ENCODE measurements around the gene GRAMD4.
A peak's percentile ranks its signal among the peaks of the same experiment; 100 is the strongest.
"Not testable (repeated sequence)": the region's sequence is repeated elsewhere in the genome, so short reads cannot be mapped to it uniquely, and the experiment has no call there.

Gene GRAMD4

GRCh38 chr22:46618667-46619066 lies 1.5 kb upstream of the GRAMD4 start:
- no peaks in the 10 kb centered on the region for H3K27me3 Mint-ChIP-seq (ENCODE audit: low read depth)
- no peaks in the 10 kb centered on the region for H3K36me3 Mint-ChIP-seq (ENCODE audit: low read depth)
- TF ChIP-seq, protein P1, sequence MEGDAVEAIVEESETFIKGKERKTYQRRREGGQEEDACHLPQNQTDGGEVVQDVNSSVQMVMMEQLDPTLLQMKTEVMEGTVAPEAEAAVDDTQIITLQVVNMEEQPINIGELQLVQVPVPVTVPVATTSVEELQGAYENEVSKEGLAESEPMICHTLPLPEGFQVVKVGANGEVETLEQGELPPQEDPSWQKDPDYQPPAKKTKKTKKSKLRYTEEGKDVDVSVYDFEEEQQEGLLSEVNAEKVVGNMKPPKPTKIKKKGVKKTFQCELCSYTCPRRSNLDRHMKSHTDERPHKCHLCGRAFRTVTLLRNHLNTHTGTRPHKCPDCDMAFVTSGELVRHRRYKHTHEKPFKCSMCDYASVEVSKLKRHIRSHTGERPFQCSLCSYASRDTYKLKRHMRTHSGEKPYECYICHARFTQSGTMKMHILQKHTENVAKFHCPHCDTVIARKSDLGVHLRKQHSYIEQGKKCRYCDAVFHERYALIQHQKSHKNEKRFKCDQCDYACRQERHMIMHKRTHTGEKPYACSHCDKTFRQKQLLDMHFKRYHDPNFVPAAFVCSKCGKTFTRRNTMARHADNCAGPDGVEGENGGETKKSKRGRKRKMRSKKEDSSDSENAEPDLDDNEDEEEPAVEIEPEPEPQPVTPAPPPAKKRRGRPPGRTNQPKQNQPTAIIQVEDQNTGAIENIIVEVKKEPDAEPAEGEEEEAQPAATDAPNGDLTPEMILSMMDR (IDR thresholded peaks at IDR 0.05; ENCODE audit: unreplicated experiment in 3 of 3): no peak
- H3K4me1 Mint-ChIP-seq: peaks cover 17% of the 10 kb centered on the region
- no peaks in the 10 kb centered on the region for H3K9me3 Mint-ChIP-seq
- peak overlapping the region in 2 of 3 experiments; percentile 70 to 78 for H3K27ac Mint-ChIP-seq
- no peak overlapping the region for H3K4me3 Mint-ChIP-seq

DNA sequence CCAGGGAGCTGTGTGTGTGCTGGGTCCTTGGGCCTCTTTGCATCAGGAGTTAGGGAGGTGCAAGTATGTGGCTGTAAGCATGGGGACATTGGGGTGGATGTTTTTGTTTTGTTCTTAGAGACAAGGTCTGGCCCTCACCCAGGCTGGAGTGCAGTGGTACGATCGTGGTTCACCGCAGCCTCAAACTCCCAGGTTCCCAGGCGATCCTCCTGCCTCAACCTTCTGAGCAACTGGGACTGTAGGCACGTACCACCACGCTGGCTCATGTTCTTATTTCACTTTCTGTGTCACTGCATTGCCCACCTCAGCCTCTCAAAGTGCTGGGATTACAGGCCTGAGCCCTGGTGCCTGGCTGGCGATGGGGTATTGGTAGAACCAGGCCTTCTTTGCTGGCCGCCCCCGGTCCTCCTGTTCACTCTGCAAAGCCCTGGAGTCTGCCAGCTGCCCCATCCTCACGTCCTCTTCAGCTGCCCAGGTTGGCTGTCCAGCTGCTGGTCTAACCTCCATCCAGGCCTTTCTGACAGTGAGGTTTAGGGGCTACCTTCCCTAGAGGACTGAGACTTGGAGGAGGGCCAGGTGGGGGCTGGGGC lies 851 bp upstream of the GRAMD4 start:
- Mint-ChIP-seq H3K36me3 (ENCODE audit: low read depth) (no peaks in the 10 kb centered on the region), H3K4me1 (peaks cover 12% of the 10 kb centered on the region), H3K27me3 (ENCODE audit: low read depth) (no peaks in the 10 kb centered on the region), H3K9me3 (no peaks in the 10 kb centered on the region), H3K27ac (peak overlapping the region; percentile 70 to 81 (median 78)), H3K4me3 (no peak overlapping the region)
- TF ChIP-seq, protein P1 (IDR thresholded peaks at IDR 0.05; ENCODE audit: unreplicated experiment in 3 of 3): no peak

DNA sequence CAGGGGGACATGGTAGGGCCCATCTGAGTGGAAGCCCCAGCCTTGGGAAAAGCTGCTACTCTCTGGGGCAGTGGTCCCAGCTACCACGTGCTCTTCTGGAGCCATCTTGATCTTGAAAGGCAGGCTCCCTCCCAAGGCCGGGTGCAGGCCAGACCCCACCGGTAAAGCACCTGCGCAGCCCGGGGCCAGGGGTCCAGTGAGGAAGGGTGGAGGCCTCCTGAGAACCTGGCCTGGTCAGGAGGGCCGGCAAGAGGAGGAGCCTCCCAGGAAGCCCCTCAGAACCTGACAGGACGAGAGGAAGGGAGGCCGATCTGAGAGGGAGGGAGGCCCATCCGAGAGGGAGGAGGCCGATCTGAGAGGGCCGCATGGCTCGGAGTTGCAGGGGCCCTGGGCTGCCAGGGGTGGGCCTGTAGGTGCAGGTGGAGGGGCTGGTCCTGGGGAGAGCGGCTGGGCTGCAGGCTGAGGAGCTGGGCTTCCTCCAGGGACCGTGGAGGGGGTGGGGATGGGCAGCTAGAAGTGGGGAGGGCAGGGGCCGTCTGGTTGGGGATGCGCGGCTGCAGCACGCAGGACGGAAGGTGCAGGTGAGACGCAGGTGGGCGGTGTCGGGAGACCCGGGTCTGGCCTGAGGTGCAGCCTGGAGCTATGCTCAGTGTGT lies 529 bp downstream of the GRAMD4 start:
- Mint-ChIP-seq H3K27me3 (ENCODE audit: low read depth) (no peaks in the 10 kb centered on the region), H3K9me3 (no peaks in the 10 kb centered on the region), H3K4me1 (peaks cover 12% of the 10 kb centered on the region), H3K27ac (no peak overlapping the region), H3K4me3 (no peak overlapping the region), H3K36me3 (ENCODE audit: low read depth) (no peaks in the 10 kb centered on the region)
- TF ChIP-seq, protein P1 (IDR thresholded peaks at IDR 0.05; ENCODE audit: unreplicated experiment in 3 of 3): no peak

DNA sequence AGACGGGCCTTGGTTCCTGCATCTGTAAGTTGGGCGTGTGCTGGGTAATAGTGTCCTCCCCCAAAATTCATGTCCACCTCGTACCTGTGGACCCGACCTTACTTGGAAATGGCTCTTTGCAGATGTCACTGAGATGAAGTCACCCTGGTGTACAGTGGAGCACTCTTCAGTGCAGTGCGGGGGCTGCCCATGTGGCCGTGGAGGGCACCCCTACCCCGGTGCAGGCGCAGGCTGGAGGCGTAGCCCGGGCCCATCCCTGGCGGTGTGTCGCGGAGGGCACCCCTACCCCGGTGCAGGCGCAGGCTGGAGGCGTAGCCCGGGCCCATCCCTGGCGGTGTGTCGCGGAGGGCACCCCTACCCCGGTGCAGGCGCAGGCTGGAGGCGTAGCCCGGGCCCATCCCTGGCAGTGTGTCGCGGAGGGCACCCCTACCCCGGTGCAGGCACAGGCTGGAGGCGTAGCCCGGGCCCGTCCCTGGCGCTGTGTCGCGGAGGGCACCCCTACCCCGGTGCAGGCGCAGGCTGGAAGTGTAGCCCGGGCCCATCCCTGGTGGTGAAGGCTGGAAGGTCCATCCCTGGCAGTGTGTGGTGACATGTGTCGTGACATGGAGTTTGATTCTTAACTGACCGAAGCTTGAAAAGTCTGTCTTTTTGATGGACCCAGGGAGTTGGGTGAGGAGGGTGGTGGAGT lies 1.2 kb downstream of the GRAMD4 start:
- not testable (repeated sequence) for H3K9me3 Mint-ChIP-seq; H3K27me3 Mint-ChIP-seq (ENCODE audit: low read depth); H3K36me3 Mint-ChIP-seq (ENCODE audit: low read depth); H3K4me3 Mint-ChIP-seq
- Mint-ChIP-seq H3K4me1 (peaks cover 12% of the 10 kb centered on the region), H3K27ac (peak overlapping the region; percentile 70 to 82 (median 80))

DNA sequence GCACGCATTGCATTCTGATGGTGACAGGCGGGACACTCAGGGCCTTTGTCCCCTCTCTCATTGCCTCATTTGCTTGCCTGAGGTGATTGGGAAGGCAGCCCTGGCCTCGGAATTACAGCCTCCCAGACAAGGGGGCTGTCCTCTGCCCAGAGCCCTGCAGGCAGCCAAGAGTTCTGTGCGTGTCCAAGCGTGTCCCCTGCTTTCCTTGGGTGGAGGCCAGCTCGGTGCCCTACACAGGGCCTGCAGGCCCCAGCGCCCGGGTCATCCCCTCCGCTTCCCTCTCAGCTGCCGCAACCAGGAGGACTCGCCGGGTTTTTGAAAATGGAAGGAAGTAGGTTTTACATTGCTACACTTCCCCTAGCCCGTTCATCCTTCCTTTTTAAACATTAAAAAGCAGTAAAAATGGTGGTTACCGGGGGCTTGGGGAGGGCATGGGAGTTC lies 1.9 kb downstream of the GRAMD4 start:
- peaks cover 12% of the 10 kb centered on the region for H3K4me1 Mint-ChIP-seq
- no peaks in the 10 kb centered on the region for H3K9me3 Mint-ChIP-seq
- H3K27ac Mint-ChIP-seq: peak overlapping the region; percentile 70 to 82 (median 80)
- TF ChIP-seq, protein P1 (IDR thresholded peaks at IDR 0.05; ENCODE audit: unreplicated experiment in 3 of 3): no peak
- no peaks in the 10 kb centered on the region for H3K36me3 Mint-ChIP-seq (ENCODE audit: low read depth)
- no peaks in the 10 kb centered on the region for H3K27me3 Mint-ChIP-seq (ENCODE audit: low read depth)
- H3K4me3 Mint-ChIP-seq: no peak overlapping the region

DNA sequence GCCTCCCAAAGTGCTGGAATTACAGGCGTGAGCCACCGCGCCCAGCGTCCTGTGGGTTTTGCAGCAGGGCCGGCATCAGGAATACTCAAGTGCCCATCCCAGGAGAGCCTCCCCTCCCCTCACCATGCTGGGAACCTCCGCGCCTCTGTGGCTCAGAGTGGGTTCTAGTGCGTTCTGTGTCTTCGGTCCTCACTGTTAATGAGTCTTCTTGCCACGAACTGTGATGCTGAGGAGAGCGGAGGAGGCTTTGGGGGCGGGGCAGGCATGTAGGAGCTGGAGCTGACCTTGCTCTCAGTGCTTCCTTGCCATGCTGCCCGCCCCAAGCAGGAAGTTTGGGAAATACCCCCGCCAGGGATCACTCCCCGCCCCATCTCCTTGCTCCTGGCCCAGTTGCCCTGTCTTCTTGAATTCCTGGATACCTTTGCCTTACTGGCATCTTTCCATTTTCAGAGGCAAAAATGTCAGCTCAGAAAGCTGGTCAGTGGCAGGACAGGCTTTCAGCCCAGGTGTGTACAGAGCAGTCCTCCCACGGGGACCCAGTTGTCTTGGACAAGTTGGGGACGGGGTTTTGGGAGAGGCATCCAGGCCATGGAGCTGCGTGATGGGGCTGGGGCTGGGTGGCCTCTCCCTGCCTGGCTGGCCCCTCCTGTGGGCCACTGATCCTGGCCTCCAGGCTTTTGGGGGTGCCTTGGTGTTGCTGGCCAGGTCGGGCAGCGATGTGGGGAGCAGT lies 5.1 kb downstream of the GRAMD4 start:
- Mint-ChIP-seq H3K27ac (no peak overlapping the region), H3K27me3 (ENCODE audit: low read depth) (no peaks in the 10 kb centered on the region), H3K4me1 (no peaks in the 10 kb centered on the region), H3K36me3 (ENCODE audit: low read depth) (no peaks in the 10 kb centered on the region), H3K9me3 (no peaks in the 10 kb centered on the region), H3K4me3 (no peak overlapping the region)
- TF ChIP-seq, protein P1 (IDR thresholded peaks at IDR 0.05; ENCODE audit: unreplicated experiment in 3 of 3): no peak

Measured in nephron (organoid).